GM12873 (cell line): Measurements from ENCODE around the gene ZFYVE16.

ENCODE experiments used
- TF ChIP-seq, protein P1 (sequence below): IDR thresholded peaks from 2 replicates; pipeline ENCODE4 v1.5.1; 2012; ENCODE audit warnings: low read depth, mild to moderate bottlenecking, moderate library complexity, low read length, control low read depth; ENCODE audit not compliant: insufficient read depth; ENCODE audit errors: missing control alignments

Gene ZFYVE16

DNA sequence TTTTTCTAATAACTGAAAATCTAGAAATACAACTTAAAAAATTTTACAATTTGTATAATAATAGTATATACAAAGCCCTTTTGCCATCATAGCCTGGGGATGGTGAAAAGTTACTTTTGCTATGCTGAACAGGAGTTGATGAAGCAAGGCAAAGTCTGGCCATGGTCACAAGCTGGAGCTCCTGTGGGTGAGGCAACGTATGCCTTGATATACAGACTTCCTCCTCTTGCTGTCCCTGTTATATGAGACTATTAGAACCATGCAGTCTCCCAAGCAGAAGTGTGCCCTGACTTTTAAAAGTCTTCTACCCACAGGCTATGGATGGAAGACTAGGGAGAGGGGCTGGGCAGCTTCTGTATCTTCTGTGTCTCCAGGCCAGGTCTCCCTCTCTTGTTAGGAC, 95.8 kb downstream of the ZFYVE16 start:
- TF ChIP-seq, protein P1, sequence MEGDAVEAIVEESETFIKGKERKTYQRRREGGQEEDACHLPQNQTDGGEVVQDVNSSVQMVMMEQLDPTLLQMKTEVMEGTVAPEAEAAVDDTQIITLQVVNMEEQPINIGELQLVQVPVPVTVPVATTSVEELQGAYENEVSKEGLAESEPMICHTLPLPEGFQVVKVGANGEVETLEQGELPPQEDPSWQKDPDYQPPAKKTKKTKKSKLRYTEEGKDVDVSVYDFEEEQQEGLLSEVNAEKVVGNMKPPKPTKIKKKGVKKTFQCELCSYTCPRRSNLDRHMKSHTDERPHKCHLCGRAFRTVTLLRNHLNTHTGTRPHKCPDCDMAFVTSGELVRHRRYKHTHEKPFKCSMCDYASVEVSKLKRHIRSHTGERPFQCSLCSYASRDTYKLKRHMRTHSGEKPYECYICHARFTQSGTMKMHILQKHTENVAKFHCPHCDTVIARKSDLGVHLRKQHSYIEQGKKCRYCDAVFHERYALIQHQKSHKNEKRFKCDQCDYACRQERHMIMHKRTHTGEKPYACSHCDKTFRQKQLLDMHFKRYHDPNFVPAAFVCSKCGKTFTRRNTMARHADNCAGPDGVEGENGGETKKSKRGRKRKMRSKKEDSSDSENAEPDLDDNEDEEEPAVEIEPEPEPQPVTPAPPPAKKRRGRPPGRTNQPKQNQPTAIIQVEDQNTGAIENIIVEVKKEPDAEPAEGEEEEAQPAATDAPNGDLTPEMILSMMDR, result no peak

DNA sequence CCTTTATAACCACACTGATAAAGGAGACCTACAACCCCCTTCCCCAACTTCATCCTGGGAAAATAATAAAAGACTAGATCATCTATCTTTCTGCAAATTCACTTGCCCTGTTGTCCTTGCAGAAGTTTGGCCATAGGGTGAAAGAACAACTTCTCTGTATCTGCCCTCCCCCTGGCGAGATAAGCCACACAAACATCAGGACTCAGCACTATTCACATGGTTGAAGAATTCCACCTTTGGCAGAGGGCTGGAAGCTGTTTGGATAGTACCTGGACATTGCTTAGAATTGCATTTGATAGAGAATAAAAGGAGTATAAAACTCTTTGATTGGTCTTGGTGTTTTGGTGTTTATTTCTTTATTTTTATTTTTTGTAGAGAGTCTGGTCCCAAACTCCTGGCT, 97.0 kb downstream of the ZFYVE16 start:
- TF ChIP-seq, protein P1, result no peak

DNA sequence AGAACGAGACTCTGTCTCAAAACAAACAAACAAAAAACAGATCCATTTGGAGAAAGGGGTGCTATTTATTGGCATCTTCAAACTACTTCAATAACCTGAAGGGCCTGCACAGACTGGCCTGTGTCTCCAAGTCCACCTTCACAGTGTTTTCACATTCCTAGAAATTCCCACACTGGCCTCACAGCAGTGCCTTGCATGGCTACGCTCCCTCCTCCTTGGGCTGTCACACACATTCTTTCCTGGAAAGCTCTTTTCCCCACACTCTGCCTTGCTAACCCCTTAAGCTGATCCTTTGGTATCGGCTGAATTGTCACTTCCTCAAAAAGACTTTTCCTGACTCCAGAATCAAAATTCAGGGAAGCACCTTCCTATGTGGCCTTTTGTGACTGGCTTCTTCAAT, 99.8 kb downstream of the ZFYVE16 start:
- TF ChIP-seq, protein P1, result no peak

DNA sequence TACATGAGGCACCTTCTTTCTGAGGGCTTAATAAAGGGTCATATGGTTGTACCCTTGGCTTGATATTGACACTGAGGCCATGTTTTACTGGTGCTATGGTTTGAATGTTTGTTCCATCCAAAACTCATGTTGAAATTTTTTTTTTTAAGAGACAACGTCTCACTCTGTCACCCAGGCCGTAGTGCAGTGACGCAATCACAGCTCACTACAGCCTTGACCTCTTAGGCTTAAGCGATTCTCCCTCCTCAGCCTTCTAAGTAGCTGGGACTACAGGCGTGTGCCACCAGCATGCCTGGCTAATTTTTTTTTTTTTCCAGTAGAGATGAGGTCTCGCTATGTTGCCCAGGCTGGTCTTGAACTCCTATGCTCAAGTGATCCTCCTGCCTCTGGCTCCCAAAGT, 101.0 kb downstream of the ZFYVE16 start:
- TF ChIP-seq, protein P1, result no peak

DNA sequence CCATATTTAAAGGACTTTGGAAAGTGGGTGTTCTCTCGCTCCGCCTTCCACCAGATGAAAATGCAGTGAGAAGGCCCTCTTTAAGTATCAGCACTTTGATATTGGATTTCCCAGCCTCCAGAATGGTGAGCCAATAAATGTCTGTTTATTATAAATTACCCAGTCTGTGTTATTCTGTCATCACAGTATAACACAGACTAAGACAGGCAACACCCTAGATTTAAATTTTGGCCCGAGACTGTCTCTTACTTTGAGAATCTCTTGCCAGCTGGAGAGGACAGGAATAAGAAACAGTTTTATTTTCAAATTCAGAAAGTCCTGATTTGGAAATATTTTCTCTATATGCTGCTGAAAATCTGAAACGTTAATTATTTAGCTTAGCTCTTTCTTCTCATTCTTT, 101.5 kb downstream of the ZFYVE16 start:
- TF ChIP-seq, protein P1, result no peak

DNA sequence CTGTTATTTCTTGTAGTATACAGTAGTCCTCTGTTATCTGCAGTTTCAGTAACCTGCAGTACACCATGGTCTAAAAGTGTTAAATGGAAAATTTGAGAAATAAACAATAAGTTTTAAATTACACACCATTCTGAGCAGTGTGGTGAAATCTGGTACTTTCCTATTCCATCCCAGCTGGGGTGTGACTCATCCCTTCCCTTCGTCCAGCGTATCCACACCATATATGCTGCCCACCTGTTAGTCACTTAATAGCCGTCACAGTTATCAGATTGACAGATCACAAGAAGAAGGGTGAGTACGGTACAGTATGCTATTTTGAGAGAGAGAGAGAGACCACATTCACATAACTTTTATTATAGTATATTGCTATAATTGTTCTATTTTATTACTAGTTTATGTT, 109.0 kb downstream of the ZFYVE16 start:
- TF ChIP-seq, protein P1, result no peak
